ENCODE results near the gene OR2J1.
"Not testable (repeated sequence)": the region's sequence is repeated elsewhere in the genome, so short reads cannot be mapped to it uniquely, and the experiment has no call there.

The OR2J1 gene

DNA sequence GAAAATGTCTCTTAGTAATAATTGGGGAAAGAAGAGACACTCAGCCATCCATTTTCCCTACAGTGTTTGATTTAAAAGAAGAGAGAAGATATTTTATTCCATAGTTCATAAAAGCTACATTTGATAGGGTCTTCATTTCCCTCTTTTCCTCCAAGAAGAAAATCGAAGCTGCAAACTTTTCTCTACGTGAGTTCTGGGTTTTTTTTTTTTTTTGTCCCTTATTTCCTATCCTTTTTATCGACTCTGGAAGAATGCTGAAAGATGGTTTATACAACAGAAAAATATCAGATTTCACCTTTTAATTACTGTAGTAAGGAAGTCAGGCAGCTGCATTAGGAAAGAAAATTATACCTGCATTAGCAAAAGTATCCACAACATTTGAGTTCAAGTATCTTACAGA lies at the start of gene OR2J1:
Gene OR2J1, plus strand, starts transcription at position 301 of the 400 bp plus-strand sequence. CDS start 1,453 bp downstream, outside the sequence.
- no peak for DNase-seq

DNA sequence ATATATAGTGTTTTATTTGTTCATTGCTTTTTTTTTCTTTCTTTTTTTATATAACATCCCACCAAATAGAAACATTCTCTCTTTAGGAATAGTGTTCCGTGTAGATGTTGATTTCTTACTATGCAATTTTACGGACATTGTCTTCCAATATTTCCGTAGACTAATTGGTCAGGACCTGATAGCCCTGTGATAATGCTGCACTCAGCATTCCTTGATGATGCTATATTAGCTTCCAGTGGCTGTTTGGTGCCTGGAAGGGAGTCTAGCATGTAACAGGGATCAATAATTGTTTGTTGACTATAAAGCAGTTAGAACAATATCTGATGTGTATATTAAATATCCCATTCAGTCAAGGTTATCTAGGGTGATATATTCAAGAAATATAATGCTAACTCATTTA lies 47.6 kb upstream of the OR2J1 start:
- no peak for DNase-seq

DNA sequence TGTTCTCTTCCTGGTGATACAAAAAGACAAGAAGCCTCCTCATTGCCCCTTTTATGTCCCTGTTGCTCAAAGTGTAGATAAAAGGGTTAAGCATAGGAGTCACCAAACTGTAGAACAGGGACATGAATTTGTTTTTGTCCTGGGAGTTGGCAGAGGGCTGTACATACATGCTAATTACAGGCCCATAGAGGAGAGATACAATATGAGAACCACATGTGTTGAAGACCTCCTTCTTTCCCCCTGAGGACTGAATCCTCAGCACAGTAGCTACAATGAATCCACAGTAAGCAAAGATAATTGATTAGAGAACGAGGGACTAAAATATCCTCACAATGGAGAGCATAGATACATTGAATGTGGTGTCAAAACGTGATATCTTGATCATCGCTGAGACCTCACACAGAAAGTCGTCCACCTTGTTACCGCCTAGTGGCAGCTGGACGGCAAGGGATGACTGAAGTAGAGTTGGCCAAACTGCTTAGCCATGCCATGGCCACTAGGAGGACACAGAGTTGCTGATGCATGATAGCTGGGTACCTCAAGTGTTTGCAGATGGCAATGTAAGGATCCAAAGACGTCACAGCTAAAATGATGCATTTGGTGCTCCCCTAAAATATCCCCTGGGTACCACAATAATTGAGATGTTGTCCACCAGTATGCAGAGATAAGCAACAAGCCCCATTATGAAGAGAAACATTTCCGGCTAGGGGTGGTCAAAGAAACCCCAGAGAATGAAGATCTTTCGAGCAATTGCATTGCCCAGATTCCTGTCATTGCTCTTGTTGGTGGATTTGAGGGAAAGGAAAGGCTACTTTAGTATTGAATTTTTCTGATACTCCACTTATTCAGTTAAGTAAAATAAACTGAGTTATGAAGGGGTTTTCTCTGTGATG lies 27.2 kb upstream of the OR2J1 start:
- DNase-seq: no peak

DNA sequence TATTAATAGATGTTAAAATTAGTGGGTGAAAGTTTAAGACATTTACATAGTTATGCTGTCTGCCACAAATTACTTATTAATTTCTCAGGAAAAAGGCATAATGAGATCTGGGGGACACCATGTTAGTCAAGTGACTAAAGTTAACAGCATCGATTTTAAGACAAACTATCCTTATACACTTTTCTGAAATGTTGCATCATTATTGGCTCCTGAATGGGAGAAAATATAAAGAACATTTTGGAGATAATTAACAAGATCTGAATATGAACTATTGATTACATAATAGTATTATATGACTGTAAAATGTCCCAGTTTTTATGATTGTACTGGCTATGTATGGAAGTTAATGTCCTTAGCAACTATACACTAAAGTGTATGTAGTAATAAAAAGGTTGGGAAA lies 20.1 kb upstream of the OR2J1 start:
- no peak for DNase-seq

DNA sequence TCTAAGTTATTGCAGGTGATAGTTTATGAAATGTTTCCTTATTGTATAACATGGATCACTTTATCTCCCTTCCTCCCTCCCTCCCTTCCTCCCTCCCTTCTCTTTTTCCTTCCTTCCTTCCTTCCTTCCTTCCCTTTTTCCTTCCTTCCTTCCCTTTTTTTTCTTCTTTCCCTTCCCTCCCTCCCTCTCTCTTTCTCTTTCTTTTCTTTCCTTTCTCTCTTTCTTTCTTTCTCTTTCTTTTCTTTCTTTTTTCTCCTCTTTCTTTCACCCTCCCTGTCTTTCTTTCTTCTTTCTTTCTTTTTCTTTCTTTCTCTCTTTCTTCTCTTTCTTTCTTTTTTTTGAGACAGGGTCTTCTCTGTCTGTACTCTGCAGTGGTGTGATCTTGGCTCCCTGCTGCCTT lies 18.0 kb upstream of the OR2J1 start:
- DNase-seq: no peak

DNA sequence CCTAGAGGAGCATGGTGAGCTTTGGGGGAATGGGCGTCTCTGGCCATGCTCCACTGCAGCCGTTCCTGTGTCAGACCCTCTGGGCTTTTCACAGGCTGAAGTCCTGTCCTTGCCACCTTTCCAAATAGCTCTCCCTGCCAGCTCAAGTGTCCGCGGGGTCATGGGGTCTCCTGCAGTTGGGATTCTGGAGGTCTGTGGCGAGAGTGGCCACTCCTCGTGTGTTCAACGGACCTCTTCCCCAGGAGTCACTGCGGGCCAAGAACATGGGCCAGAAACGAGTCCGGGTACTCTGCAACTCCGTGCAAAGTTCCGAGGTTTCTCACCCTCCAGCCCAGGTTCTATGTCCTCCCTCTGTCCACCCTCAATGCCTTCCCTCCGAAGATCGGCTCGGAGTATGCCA lies 16.8 kb upstream of the OR2J1 start:
- DNase-seq: no peak

DNA sequence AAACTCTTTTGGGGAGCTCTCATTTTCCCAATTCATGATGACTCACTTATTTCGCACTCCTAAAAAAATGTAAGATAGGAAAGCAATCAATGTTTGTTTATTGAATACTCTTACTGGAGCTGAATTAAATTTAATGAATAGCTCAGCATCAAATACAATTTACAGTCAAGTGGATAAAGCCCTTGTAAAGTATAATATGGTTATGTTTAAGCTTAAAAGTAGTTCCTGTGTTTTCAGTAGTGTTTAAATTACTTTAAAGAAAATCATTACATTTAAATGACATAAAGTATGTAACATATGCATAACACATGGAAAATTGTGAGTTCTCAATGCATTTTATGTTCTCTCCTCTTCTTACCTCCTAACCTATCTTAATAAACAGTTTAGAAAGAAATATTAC lies 12.1 kb upstream of the OR2J1 start, which contains the start of gene OR2B3:
Gene OR2B3, minus strand, starts transcription at position 101 of the 400 bp plus-strand sequence. Its CDS starts 65 bp downstream, at position 36.
- no peak for DNase-seq

DNA sequence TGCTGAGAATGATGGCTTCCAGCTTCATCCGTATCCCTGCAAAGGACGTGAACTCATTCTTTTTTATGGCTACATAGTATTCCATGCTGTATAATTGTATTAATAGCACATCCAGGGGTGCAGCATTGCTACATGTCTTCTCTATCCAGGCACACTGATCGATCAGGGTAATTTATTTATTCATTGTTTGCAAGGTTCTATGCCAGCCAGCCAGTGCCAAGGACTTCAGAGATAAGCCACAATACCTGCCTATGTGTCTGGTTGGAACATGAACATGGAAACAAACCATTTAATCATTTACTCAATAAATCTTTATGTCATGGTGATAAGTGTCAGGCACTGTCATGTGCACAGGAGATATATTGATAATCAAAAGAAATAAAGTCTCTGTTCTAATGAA lies 6.3 kb upstream of the OR2J1 start:
- no peak for DNase-seq

DNA sequence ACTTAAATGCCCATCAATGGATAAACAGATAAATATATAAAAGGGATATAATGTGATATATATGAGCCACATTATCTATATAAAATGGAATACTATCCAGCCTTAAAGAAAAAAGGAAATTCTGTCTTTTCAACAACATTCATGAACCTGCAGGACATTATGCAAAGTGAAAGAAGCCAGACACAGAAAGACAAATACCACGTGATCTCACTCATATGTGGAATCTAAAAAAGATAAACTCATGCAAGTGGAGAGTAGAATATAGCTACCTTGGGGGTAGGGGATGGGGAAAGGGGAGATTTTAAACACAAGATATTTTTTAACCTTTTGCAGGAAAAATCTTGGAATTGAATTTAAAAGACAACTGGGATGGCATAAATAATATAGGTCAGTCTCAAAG lies 1.5 kb upstream of the OR2J1 start:
- DNase-seq: no peak

DNA sequence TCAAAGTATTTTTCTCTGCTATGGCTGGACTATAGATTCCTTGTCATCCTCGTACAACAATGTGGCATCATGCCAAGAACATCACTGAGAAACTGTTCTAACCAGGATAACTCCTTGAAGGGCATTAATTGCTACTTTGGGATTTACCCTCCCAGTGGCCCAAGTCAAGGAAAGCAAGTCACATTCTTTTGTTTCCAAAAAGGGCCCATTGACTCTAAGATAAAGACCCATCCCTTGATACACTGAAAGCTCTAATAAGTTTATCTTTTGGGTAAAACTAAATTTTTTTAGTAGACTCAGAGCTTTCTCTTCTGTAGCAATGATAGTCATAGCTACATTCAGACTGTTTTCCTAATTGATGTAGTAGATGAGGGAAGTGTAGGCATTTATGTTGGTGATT lies 8.5 kb downstream of the OR2J1 start, which contains the start of gene OR2J3:
Gene OR2J3, plus strand, starts transcription at position 301 of the 400 bp plus-strand sequence. CDS start 3,833 bp downstream, outside the sequence.
- DNase-seq: no peak

DNA sequence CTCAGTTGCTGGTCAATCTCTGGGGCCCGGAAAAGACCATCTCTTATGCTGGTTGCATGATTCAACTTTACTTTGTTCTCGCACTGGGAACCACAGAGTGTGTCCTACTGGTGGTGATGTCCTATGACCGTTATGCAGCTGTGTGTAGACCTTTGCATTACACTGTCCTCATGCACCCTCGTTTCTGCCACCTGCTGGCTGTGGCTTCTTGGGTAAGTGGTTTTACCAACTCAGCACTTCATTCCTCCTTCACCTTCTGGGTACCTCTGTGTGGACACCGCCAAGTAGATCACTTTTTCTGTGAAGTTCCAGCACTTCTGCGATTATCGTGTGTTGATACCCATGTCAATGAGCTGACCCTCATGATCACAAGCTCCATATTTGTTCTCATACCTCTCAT lies 12.8 kb downstream of the OR2J1 start:
- no peak for DNase-seq

DNA sequence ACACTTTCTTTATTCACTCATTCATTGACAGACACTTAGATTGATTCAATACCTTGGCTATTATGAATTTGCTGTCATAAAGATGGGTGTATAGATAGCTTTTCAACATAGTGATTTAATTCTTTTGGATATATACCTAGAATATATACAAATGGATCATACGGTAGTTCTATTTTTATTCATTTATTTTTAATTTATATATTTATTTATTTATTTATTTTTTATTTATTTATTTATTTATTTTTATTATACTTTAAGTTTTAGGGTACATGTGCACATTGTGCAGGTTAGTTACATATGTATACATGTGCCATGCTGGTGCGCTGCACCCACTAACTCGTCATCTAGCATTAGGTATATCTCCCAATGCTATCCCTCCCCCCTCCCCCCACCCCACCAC lies 15.7 kb downstream of the OR2J1 start:
- DNase-seq: not testable (repeated sequence)

DNA sequence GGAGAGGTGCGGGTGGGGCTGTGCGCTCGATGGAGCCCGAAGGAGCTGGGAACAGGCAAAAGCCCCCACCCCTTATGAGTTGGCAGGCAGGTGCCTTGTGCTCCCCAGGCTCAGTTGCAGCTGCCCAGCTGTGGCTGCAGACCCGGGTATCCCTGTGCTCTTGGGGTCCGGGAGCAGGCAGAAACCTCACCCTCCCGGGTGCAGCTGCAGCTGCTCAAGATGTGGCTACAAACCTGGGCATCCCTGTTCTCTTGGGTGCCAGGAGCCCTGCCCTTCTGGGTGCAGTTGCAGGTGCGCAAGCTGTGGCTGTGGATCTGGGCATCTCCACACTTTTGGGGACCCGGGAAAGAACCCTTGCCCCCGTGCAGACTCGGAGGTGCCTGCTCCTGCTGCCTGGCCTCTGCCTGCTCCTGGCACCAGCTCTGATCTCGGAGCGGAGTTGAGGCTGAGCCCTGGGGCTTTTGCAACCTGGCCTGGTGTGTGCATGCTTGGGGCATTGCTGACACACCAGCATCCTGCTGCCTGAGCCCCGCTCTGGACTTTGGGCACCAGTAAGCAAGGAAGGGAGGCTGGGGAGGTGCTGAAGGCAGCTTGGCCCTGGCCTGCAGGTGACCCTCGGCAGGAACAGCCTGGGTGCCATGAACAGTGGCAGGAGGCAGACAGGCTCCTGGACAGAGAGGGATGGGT lies 30.2 kb downstream of the OR2J1 start:
- DNase-seq: no peak

DNA sequence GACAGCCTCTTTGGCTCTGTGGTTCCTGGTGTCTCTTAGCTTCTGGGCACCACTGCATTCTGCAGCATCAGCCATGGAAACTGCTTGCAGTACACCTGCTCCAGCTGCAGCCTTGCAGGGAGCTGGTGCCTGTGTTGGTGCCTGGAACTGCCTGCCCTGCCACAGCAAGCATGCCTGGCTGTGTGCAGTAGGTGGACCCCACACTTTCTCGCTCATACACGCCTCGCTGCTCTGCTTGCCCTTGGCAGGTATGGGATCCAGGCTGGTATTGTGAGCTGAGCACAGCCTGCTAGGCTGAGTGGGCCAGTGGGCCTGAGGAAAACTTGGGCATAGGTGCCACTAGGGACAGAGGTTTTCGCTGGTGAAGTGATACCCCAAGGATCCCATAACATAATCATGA lies 31.4 kb downstream of the OR2J1 start:
- no peak for DNase-seq

DNA sequence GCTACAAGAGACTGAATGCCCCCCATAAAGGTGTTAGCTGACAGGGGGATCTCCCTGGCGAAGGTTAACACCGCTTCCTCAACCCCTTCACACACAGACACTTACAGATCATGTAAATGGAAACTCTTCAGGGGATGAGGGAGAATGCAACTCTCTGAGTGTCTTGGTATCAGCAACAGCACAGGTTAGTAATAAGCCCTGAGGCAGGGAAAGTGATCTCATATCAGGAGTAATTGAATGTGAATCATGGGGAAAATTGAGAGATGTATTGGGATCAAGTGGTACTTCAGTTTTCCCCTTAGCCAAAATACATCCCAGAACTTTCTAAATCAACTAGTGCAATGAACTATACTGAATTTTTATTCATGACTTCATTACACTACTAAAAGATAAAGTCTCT lies 32.4 kb downstream of the OR2J1 start:
- no peak for DNase-seq

DNA sequence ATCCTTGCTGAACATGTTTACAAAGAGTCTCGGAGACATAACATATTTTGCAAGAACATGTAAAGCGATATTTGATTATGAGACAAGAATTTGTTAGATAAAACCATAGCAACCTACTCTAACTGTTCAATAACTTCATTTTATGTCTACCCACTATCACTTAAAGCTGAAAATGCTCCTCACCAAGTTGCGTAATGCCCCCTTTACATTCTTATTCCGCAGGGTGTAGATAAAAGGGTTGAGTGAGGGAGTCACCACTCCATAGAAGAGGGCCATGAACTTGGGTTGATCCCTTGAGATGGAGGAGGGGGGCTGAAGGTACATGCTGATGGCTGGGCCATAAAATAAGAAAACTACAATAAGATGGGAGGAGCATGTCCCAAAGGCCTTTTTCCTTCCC lies 38.4 kb downstream of the OR2J1 start:
- no peak for DNase-seq

DNA sequence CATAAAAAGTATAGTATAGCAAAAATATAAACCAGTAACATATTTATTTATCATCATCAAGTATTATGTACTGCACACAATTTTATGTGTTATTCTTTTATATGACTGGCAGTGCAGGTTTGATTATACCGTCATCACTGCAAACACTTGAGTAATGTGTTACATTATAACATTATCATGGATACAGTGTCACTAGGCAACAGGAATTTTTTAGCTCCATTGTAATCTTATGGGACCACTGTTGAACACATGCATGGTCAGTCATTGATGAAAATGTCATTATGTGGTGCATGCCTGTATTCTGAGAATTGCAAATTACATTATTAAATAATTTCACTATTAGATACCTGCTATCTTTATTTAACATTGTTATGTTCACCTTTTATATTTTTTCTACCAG lies 42.3 kb downstream of the OR2J1 start:
- no peak for DNase-seq

DNA sequence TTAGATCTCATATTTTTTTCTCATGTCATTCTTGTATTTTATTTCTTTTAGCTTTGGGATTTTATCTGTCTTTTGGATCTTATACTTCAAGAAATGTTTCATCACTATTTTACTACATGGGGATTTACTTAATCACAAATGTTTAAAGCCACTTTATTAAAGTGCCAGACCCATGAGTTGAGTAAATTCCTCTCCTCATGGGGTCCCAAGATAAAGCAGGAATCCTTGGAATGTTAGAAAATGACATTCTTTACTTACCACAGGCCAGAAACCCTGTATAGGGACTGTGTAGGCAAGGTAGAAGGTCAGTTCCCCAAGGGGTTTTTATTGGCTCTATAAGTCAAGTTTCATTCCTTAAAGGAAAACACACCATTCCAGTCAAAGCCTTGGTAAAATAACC lies 43.0 kb downstream of the OR2J1 start:
- no peak for DNase-seq

DNA sequence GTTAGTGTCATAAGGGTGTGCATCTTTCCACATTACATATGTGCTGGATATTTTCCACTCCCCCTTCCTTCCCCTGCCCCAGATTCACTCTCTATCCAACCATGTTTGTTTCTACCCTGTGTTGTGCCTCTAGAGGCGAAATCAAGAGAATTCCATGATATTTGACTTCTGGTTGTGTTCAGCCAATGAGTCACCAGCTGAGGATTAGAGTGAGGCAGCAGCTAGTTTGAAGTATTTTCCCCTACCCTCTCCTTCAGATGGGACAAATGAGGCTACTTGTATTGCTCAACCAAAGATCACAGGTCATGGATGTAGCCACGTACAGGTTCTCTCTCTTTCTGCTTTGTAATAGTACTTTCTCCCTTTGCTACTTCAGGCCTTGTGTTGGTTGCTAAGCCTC lies 46.9 kb downstream of the OR2J1 start:
- DNase-seq: no peak

DNA sequence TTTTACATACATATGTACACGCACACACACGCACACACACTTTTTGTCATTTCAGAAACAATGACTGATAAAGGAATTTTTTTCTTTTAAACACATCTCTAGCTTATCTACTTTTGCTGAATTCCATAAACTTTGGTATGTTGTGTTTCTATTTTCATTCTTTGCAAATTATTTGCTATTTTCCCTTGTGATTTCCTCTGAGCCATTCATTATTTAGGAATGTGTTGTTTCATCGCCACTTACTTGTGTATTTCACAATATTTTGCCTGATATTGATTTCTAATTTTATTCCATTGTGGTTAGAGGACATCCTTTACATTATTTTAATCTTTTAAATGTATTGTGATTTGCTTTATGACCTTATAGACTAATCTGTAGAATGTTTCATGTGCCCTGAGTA lies 47.8 kb downstream of the OR2J1 start:
- no peak for DNase-seq

DNA sequence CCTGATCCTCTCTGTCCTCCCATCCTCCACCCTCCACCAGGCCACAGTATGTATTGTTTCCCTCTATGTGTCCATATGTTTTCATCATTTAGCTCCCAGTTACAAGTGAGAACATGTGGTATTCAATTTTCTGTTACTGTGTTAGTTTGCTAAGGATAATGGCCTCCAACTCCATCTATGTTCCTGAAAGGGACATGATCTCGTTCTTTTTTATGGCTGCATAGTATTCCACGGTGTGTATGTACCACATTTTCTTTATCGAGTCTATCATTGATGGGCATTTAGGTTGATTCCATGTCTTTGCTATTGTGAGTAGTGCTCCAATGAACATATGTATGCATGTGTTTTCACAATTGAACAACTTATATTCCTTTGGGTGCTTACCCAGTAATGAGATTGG lies 50.2 kb downstream of the OR2J1 start:
- DNase-seq: not testable (repeated sequence)
